Activated naive CD4-positive, alpha-beta T cell treated with anti-CD3 and anti-CD28 coated beads, Interleukin-2, amount 50 U/mL, for 24 hours (primary cell): ENCODE results near the gene RNF145.
A peak's percentile ranks its signal among the peaks of the same experiment; 100 is the strongest.
"Not testable (repeated sequence)": the region's sequence is repeated elsewhere in the genome, so short reads cannot be mapped to it uniquely, and the experiment has no call there.

Source experiments
- H3K27ac Mint-ChIP-seq: one replicate; pipeline ENCODE4 v1.8.0; 2021; ENCODE audit warnings: mild to moderate bottlenecking, mixed read lengths
- H3K27me3 Mint-ChIP-seq: one replicate; pipeline ENCODE4 v1.8.0; 2021; ENCODE audit warnings: mixed read lengths
- H3K36me3 Mint-ChIP-seq: one replicate; pipeline ENCODE4 v1.8.0; 2021; ENCODE audit warnings: mixed read lengths
- H3K4me1 Mint-ChIP-seq: one replicate; pipeline ENCODE4 v1.8.0; 2021; ENCODE audit warnings: mixed read lengths
- H3K4me3 Mint-ChIP-seq: one replicate; pipeline ENCODE4 v1.8.0; 2021; ENCODE audit warnings: mild to moderate bottlenecking, mixed read lengths
- H3K9me3 Mint-ChIP-seq: one replicate; pipeline ENCODE4 v1.8.0; 2021; ENCODE audit warnings: mixed read lengths

Gene RNF145

GRCh38 chr5:159161361-159162214 lies 47.8 kb downstream of the RNF145 start:
- H3K36me3 Mint-ChIP-seq: peaks cover 19% of the 10 kb centered on the region
- H3K4me3 Mint-ChIP-seq: peak overlapping the region; percentile 68
- H3K27ac Mint-ChIP-seq: peak overlapping the region; percentile 92
- peaks cover 72% of the 10 kb centered on the region for H3K4me1 Mint-ChIP-seq
- H3K27me3 Mint-ChIP-seq: no peaks in the 10 kb centered on the region
- H3K9me3 Mint-ChIP-seq: no peaks in the 10 kb centered on the region

GRCh38 chr5:159158553-159159091 lies 50.7 kb downstream of the RNF145 start:
- H3K36me3 Mint-ChIP-seq: peaks cover 12% of the 10 kb centered on the region
- H3K27ac Mint-ChIP-seq: peak overlapping the region; percentile 87
- H3K4me1 Mint-ChIP-seq: peaks cover 61% of the 10 kb centered on the region
- not testable (repeated sequence) for H3K27me3 Mint-ChIP-seq, H3K4me3 Mint-ChIP-seq, H3K9me3 Mint-ChIP-seq

- no peaks in the 10 kb centered on the region for H3K9me3 Mint-ChIP-seq
- no peak overlapping the region for H3K4me3 Mint-ChIP-seq
- no peaks in the 10 kb centered on the region for H3K27me3 Mint-ChIP-seq
- H3K36me3 Mint-ChIP-seq: peaks cover 12% of the 10 kb centered on the region
- H3K27ac Mint-ChIP-seq: peak overlapping the region; percentile 55
- peaks cover 50% of the 10 kb centered on the region for H3K4me1 Mint-ChIP-seq
These were observed 51.8 kb downstream of the RNF145 start for GRCh38 chr5:159157552-159157951.

- H3K27ac Mint-ChIP-seq: peak overlapping the region; percentile 51
- peaks cover 9% of the 10 kb centered on the region for H3K36me3 Mint-ChIP-seq
- peaks cover 44% of the 10 kb centered on the region for H3K4me1 Mint-ChIP-seq
- no peaks in the 10 kb centered on the region for H3K27me3 Mint-ChIP-seq
- H3K9me3 Mint-ChIP-seq: no peaks in the 10 kb centered on the region
- H3K4me3 Mint-ChIP-seq: peak overlapping the region; percentile 3
These were observed 52.7 kb downstream of the RNF145 start for GRCh38 chr5:159156426-159157238.

- Mint-ChIP-seq H3K27me3 (no peaks in the 10 kb centered on the region), H3K27ac (peak overlapping the region; percentile 51), H3K4me3 (no peak overlapping the region)
These were observed 53.4 kb downstream of the RNF145 start for GRCh38 chr5:159155960-159156359.

GRCh38 chr5:159152876-159153275 lies 56.5 kb downstream of the RNF145 start:
- H3K27ac Mint-ChIP-seq: no peak overlapping the region
- H3K4me3 Mint-ChIP-seq: no peak overlapping the region
- H3K9me3 Mint-ChIP-seq: no peaks in the 10 kb centered on the region
- peaks cover 1% of the 10 kb centered on the region for H3K36me3 Mint-ChIP-seq
- no peaks in the 10 kb centered on the region for H3K27me3 Mint-ChIP-seq
- peaks cover 20% of the 10 kb centered on the region for H3K4me1 Mint-ChIP-seq

More at GRCh38 chr5:159155960-159156359, 53.4 kb downstream of the RNF145 start:
- H3K36me3 Mint-ChIP-seq: peaks cover 5% of the 10 kb centered on the region
- H3K4me1 Mint-ChIP-seq: peaks cover 38% of the 10 kb centered on the region
- H3K9me3 Mint-ChIP-seq: no peaks in the 10 kb centered on the region

GRCh38 chr5:159149085-159149484 lies 60.3 kb downstream of the RNF145 start:
- H3K27ac Mint-ChIP-seq: no peak overlapping the region

GRCh38 chr5:159147976-159148375 lies 61.4 kb downstream of the RNF145 start:
- no peaks in the 10 kb centered on the region for H3K36me3 Mint-ChIP-seq
- peaks cover 2% of the 10 kb centered on the region for H3K27me3 Mint-ChIP-seq
- H3K9me3 Mint-ChIP-seq: no peaks in the 10 kb centered on the region
- no peak overlapping the region for H3K4me3 Mint-ChIP-seq
- H3K27ac Mint-ChIP-seq: no peak overlapping the region
- H3K4me1 Mint-ChIP-seq: no peaks in the 10 kb centered on the region

More at GRCh38 chr5:159149085-159149484, 60.3 kb downstream of the RNF145 start:
- Mint-ChIP-seq H3K4me3 (no peak overlapping the region), H3K9me3 (no peaks in the 10 kb centered on the region), H3K27me3 (peaks cover 2% of the 10 kb centered on the region), H3K4me1 (no peaks in the 10 kb centered on the region), H3K36me3 (no peaks in the 10 kb centered on the region)

GRCh38 chr5:159146839-159147238 lies 62.5 kb downstream of the RNF145 start:
- Mint-ChIP-seq H3K9me3 (no peaks in the 10 kb centered on the region), H3K4me1 (no peaks in the 10 kb centered on the region), H3K27me3 (peaks cover 2% of the 10 kb centered on the region)

GRCh38 chr5:159145160-159145559 lies 64.2 kb downstream of the RNF145 start:
- not testable (repeated sequence) for H3K9me3 Mint-ChIP-seq

More at GRCh38 chr5:159146839-159147238, 62.5 kb downstream of the RNF145 start:
- Mint-ChIP-seq H3K4me3 (no peak overlapping the region), H3K27ac (no peak overlapping the region), H3K36me3 (no peaks in the 10 kb centered on the region)

GRCh38 chr5:159139802-159140201 lies 69.6 kb downstream of the RNF145 start:
- Mint-ChIP-seq H3K36me3 (no peaks in the 10 kb centered on the region), H3K9me3 (no peaks in the 10 kb centered on the region), H3K27ac (no peak overlapping the region), H3K4me3 (no peak overlapping the region), H3K27me3 (peaks cover 9% of the 10 kb centered on the region), H3K4me1 (no peaks in the 10 kb centered on the region)

More at GRCh38 chr5:159145160-159145559, 64.2 kb downstream of the RNF145 start:
- H3K27me3 Mint-ChIP-seq, H3K27ac Mint-ChIP-seq, H3K4me3 Mint-ChIP-seq, H3K36me3 Mint-ChIP-seq, H3K4me1 Mint-ChIP-seq: not testable (repeated sequence)

- Mint-ChIP-seq H3K9me3 (no peaks in the 10 kb centered on the region), H3K27me3 (peaks cover 10% of the 10 kb centered on the region), H3K27ac (no peak overlapping the region), H3K36me3 (no peaks in the 10 kb centered on the region), H3K4me3 (no peak overlapping the region), H3K4me1 (no peaks in the 10 kb centered on the region)
These were observed 73.3 kb downstream of the RNF145 start for GRCh38 chr5:159135896-159136531.

- Mint-ChIP-seq H3K27me3 (peaks cover 6% of the 10 kb centered on the region), H3K27ac (no peak overlapping the region), H3K4me1 (no peaks in the 10 kb centered on the region), H3K4me3 (no peak overlapping the region), H3K9me3 (no peaks in the 10 kb centered on the region), H3K36me3 (no peaks in the 10 kb centered on the region)
These were observed 76.2 kb downstream of the RNF145 start for GRCh38 chr5:159133041-159133741.

GRCh38 chr5:159132429-159133040 lies 76.8 kb downstream of the RNF145 start:
- Mint-ChIP-seq H3K27ac (no peak overlapping the region), H3K36me3 (no peaks in the 10 kb centered on the region), H3K4me3 (no peak overlapping the region), H3K9me3 (no peaks in the 10 kb centered on the region), H3K4me1 (no peaks in the 10 kb centered on the region), H3K27me3 (peaks cover 6% of the 10 kb centered on the region)
